Stimulated activated CD4-positive, alpha-beta T cell treated with anti-CD3 and anti-CD28 coated beads, Interleukin-4, amount 100 ng/mL, for 4 hours (primary cell): Measurements from ENCODE around the gene LRP6.

Experiments used
- DNase-seq, 2 experiments: peaks; one replicate each; pipeline ENCODE4 v3.0.0-alpha.2; 2020

The LRP6 gene

GRCh38 chr12:12214201-12214600 lies 52.6 kb downstream of the LRP6 start:
- no peak for DNase-seq

- no peak for DNase-seq
These were observed 54.1 kb downstream of the LRP6 start for GRCh38 chr12:12212769-12213168.

- DNase-seq: no peak
These were observed 55.9 kb downstream of the LRP6 start for GRCh38 chr12:12210983-12211382.

- DNase-seq: no peak
These were observed 56.4 kb downstream of the LRP6 start for GRCh38 chr12:12210416-12210815.

GRCh38 chr12:12209675-12210074 lies 57.2 kb downstream of the LRP6 start:
- no peak for DNase-seq

GRCh38 chr12:12209043-12209442 lies 57.8 kb downstream of the LRP6 start:
- no peak for DNase-seq

GRCh38 chr12:12207746-12208145 lies 59.1 kb downstream of the LRP6 start:
- no peak for DNase-seq

- DNase-seq: no peak
These were observed 60.0 kb downstream of the LRP6 start for GRCh38 chr12:12206776-12207388.

GRCh38 chr12:12202747-12203146 lies 64.1 kb downstream of the LRP6 start:
- DNase-seq: no peak

- DNase-seq: no peak
These were observed 64.7 kb downstream of the LRP6 start for GRCh38 chr12:12202105-12202504.

GRCh38 chr12:12201274-12201758 lies 65.5 kb downstream of the LRP6 start:
- DNase-seq: no peak

- no peak for DNase-seq
These were observed 66.5 kb downstream of the LRP6 start for GRCh38 chr12:12200363-12200762.

- DNase-seq: no peak
These were observed 68.7 kb downstream of the LRP6 start for GRCh38 chr12:12198124-12198523.

- no peak for DNase-seq
These were observed 69.7 kb downstream of the LRP6 start for GRCh38 chr12:12197128-12197527.

GRCh38 chr12:12195516-12195915 lies 71.3 kb downstream of the LRP6 start:
- DNase-seq: no peak

- no peak for DNase-seq
These were observed 71.8 kb downstream of the LRP6 start for GRCh38 chr12:12195081-12195480.

- DNase-seq: no peak
These were observed 72.6 kb downstream of the LRP6 start for GRCh38 chr12:12194206-12194605.

- no peak for DNase-seq
These were observed 75.8 kb downstream of the LRP6 start for GRCh38 chr12:12191008-12191407.

GRCh38 chr12:12190087-12190809 lies 76.6 kb downstream of the LRP6 start:
- DNase-seq: no peak

GRCh38 chr12:12185414-12185813 lies 81.4 kb downstream of the LRP6 start:
- no peak for DNase-seq

GRCh38 chr12:12182703-12183365 lies 84.0 kb downstream of the LRP6 start:
- no peak for DNase-seq

GRCh38 chr12:12181511-12181910 lies 85.3 kb downstream of the LRP6 start:
- DNase-seq: no peak

- DNase-seq: no peak
These were observed 86.3 kb downstream of the LRP6 start for GRCh38 chr12:12180575-12180974.

GRCh38 chr12:12180136-12180535 lies 86.7 kb downstream of the LRP6 start:
- no peak for DNase-seq
